Panc1 (cell line): ENCODE measurements around the gene VAT1L.

Source experiments
- POLR2AphosphoS5 ChIP-seq: IDR thresholded peaks from 2 replicates; pipeline ENCODE4 v1.6.1; 2012; ENCODE audit warnings: mild to moderate bottlenecking, low read depth, low read length, moderate library complexity
- TF ChIP-seq, protein P1 (sequence below): fragments of 450-650 bp; IDR thresholded peaks from 2 replicates; pipeline ENCODE4 v1.5.1; 2017; ENCODE audit warnings: mild to moderate bottlenecking
- TF ChIP-seq, protein P2 (sequence below), 2 experiments: IDR thresholded peaks; 2 replicates each; pipeline ENCODE4 v1.6.1; 2011 to 2012; ENCODE audit warnings: low read depth in 2 of 2, control low read depth in 1 of 2, low read length in 1 of 2, mild to moderate bottlenecking in 1 of 2, moderate library complexity in 1 of 2; ENCODE audit not compliant: insufficient read depth in 1 of 2

DNA sequence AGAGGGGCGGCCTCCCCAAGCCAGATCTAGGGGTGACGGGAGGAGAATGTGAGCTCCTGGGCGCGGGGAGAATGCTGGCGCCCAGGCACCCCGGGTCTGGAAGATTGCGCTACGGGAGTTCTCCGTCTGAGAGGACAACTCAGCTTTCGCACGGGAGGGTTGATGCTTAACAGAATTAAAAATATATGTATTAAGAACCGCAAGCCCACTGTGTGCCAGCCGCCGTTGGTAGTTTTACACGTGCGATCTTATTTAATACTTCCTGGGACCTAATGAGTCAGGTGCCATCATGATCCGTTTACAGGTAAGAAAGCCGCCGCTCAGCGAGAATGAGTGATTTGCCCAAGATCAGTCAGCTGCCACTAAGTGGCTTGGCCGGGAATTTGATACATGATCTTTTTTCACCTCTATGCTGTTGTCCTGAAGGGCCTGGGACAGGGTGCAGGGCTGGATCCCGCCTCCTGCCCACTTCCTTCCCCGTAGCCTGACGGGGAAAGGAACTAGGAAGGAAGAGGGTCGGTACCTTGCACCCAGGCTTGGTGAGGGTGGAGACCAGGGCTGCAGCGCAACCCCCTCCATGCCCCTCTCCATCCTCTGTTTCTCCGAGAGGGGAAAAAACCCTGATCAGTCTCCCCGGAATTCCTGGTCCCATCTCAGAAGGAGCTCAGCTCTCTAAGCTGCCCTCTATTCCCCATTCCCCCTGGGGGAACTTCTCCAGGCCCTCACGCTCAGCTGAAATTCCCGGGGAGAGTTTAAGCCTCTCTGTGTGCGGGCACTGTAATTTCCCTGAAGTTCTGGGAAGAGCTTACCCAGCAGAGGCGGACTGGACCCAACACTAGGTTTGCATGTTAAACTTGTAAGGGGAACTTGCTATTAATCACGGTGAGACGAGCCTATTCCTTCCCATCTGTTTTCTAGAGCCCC, 983 bp downstream of the VAT1L start:
- TF ChIP-seq, protein P1, sequence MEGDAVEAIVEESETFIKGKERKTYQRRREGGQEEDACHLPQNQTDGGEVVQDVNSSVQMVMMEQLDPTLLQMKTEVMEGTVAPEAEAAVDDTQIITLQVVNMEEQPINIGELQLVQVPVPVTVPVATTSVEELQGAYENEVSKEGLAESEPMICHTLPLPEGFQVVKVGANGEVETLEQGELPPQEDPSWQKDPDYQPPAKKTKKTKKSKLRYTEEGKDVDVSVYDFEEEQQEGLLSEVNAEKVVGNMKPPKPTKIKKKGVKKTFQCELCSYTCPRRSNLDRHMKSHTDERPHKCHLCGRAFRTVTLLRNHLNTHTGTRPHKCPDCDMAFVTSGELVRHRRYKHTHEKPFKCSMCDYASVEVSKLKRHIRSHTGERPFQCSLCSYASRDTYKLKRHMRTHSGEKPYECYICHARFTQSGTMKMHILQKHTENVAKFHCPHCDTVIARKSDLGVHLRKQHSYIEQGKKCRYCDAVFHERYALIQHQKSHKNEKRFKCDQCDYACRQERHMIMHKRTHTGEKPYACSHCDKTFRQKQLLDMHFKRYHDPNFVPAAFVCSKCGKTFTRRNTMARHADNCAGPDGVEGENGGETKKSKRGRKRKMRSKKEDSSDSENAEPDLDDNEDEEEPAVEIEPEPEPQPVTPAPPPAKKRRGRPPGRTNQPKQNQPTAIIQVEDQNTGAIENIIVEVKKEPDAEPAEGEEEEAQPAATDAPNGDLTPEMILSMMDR, result no peak
- TF ChIP-seq, protein P2, sequence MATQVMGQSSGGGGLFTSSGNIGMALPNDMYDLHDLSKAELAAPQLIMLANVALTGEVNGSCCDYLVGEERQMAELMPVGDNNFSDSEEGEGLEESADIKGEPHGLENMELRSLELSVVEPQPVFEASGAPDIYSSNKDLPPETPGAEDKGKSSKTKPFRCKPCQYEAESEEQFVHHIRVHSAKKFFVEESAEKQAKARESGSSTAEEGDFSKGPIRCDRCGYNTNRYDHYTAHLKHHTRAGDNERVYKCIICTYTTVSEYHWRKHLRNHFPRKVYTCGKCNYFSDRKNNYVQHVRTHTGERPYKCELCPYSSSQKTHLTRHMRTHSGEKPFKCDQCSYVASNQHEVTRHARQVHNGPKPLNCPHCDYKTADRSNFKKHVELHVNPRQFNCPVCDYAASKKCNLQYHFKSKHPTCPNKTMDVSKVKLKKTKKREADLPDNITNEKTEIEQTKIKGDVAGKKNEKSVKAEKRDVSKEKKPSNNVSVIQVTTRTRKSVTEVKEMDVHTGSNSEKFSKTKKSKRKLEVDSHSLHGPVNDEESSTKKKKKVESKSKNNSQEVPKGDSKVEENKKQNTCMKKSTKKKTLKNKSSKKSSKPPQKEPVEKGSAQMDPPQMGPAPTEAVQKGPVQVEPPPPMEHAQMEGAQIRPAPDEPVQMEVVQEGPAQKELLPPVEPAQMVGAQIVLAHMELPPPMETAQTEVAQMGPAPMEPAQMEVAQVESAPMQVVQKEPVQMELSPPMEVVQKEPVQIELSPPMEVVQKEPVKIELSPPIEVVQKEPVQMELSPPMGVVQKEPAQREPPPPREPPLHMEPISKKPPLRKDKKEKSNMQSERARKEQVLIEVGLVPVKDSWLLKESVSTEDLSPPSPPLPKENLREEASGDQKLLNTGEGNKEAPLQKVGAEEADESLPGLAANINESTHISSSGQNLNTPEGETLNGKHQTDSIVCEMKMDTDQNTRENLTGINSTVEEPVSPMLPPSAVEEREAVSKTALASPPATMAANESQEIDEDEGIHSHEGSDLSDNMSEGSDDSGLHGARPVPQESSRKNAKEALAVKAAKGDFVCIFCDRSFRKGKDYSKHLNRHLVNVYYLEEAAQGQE (IDR thresholded peaks at IDR 0.05; ENCODE audit: insufficient read depth in 1 of 2, low read depth in 2 of 2, low read length in 1 of 2), result no peak
- TF ChIP-seq POLR2AphosphoS5, result no peak
